Measurements from ENCODE around the gene POP7. TPM values are rescaled to one million over a fixed set of nuclear protein-coding genes. Genes with fewer than 3 reads are reported as not detected.

The POP7 gene
- total RNA-seq, 1 experiment from 2014 or later: 79.2 TPM

DNA sequence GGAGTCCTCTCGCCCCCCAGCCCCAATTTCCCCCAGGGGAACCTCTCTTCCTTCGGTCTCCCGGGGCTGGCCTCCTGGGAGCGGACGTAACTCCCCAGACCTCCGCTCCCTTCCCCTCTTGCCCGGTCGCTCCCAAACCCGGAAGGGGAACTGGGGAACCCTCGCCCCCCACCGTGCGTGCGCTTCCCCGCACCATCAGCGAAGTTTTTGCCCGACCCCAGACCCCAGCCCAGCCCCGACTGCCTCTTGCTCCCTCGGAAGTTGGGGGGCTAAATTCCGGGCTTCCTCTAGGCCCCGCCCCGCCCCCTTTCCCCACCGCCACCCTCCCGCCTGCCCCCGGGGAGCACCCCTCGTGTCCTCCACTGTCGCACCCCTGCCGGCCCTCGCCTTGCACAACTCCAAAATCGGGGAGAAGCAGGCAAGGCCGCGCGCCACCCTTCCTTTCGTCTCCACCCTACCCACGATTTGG is 31.9 kb upstream of the POP7 start:
- ChIA-PET CTCF (interaction anchor here (1.1 to 4.1 kb wide), 9 partner anchors 9 to 115 kb away, joined by 3 to 18 read pairs (median 4); partner anchors contain the start of genes GIGYF1, MOSPD3 and POP7), POLR2A (interaction anchor here (1.1 to 1.2 kb wide), 2 partner anchors 11 to 87 kb away, joined by 4 to 12 read pairs; partner anchors contain the start of gene FBXO24)
- TF ChIP-seq NR1H2 (CRISPR knock-in tag; IDR thresholded peaks at IDR 0.05): no peak
- no peak for TF ChIP-seq SMAD3 (CRISPR knock-in tag; IDR thresholded peaks at IDR 0.05; ENCODE audit: borderline replicate concordance)
- 0 out of 2 replicates have a peak, but pooled peaks have one; percentile 11 for TF ChIP-seq FOXK1 (CRISPR knock-in tag; IDR thresholded peaks at IDR 0.05)
- ATAC-seq (no peak), DNase-seq (ENCODE audit: low spot score) (no peak)
- H3K9me3 Mint-ChIP-seq: no peaks in the 10 kb centered on the region
- H3K27ac Mint-ChIP-seq: no peak overlapping the region
- H3K4me3 Mint-ChIP-seq: peak overlapping the region; percentile 88
- peaks cover 4% of the 10 kb centered on the region for H3K4me1 Mint-ChIP-seq
- peaks cover 7% of the 10 kb centered on the region for H3K36me3 Mint-ChIP-seq
- peaks cover 39% of the 10 kb centered on the region for H3K27me3 Mint-ChIP-seq (ENCODE audit: low read depth)

DNA sequence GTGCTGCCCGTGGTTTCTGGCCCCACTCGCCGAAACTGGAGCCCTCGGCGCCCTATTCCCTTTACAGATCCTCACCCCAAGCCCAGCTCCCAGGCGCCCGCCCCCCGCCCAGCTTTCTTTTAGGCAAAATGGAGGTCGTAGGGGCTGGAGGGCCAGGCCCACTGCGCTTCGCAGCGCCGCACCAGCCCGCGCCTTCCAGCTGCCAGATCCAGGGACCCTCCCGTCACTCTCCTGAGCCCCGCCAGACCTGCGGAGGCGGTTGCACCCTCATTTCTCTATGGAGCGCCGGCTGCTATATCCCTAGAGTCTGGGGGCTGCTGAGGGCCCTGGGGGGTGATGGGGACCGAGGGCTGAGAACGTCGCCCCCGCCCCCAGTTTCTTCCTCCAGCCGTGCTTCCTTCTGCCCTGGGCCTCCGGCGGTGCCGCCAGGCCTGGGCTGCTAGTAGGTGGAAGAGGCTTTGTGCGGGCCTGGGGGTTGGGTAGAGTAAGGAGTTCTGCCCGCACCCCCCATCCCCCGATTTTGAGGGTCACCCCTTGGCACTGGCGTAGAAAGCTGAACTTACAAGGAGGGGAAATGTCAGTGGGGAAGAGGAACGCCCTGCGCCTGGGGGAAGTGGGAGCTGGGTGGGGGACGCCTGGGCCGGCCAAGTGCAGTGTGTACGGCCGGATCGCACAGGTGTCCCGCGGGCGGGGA is 31.4 kb upstream of the POP7 start:
- H3K36me3 Mint-ChIP-seq: peaks cover 9% of the 10 kb centered on the region
- ChIA-PET CTCF (interaction anchor here (0.5 to 4.1 kb wide), 12 partner anchors 9 to 154 kb away, joined by 3 to 18 read pairs (median 4); partner anchors contain the start of genes GIGYF1, MOSPD3 and POP7), POLR2A (interaction anchor here (0.6 to 1.2 kb wide), 3 partner anchors 11 to 228 kb away, joined by 3 to 12 read pairs (median 4); partner anchors contain the start of gene FBXO24)
- H3K27ac Mint-ChIP-seq: no peak overlapping the region
- DNase-seq (ENCODE audit: low spot score): no peak
- peaks cover 7% of the 10 kb centered on the region for H3K4me1 Mint-ChIP-seq
- H3K4me3 Mint-ChIP-seq: peak overlapping the region; percentile 88
- no peaks in the 10 kb centered on the region for H3K9me3 Mint-ChIP-seq
- TF ChIP-seq, protein P1, sequence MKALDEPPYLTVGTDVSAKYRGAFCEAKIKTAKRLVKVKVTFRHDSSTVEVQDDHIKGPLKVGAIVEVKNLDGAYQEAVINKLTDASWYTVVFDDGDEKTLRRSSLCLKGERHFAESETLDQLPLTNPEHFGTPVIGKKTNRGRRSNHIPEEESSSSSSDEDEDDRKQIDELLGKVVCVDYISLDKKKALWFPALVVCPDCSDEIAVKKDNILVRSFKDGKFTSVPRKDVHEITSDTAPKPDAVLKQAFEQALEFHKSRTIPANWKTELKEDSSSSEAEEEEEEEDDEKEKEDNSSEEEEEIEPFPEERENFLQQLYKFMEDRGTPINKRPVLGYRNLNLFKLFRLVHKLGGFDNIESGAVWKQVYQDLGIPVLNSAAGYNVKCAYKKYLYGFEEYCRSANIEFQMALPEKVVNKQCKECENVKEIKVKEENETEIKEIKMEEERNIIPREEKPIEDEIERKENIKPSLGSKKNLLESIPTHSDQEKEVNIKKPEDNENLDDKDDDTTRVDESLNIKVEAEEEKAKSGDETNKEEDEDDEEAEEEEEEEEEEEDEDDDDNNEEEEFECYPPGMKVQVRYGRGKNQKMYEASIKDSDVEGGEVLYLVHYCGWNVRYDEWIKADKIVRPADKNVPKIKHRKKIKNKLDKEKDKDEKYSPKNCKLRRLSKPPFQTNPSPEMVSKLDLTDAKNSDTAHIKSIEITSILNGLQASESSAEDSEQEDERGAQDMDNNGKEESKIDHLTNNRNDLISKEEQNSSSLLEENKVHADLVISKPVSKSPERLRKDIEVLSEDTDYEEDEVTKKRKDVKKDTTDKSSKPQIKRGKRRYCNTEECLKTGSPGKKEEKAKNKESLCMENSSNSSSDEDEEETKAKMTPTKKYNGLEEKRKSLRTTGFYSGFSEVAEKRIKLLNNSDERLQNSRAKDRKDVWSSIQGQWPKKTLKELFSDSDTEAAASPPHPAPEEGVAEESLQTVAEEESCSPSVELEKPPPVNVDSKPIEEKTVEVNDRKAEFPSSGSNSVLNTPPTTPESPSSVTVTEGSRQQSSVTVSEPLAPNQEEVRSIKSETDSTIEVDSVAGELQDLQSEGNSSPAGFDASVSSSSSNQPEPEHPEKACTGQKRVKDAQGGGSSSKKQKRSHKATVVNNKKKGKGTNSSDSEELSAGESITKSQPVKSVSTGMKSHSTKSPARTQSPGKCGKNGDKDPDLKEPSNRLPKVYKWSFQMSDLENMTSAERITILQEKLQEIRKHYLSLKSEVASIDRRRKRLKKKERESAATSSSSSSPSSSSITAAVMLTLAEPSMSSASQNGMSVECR (CRISPR knock-in tag; IDR thresholded peaks at IDR 0.05; ENCODE audit: borderline replicate concordance): no peak
- TF ChIP-seq, protein P2, sequence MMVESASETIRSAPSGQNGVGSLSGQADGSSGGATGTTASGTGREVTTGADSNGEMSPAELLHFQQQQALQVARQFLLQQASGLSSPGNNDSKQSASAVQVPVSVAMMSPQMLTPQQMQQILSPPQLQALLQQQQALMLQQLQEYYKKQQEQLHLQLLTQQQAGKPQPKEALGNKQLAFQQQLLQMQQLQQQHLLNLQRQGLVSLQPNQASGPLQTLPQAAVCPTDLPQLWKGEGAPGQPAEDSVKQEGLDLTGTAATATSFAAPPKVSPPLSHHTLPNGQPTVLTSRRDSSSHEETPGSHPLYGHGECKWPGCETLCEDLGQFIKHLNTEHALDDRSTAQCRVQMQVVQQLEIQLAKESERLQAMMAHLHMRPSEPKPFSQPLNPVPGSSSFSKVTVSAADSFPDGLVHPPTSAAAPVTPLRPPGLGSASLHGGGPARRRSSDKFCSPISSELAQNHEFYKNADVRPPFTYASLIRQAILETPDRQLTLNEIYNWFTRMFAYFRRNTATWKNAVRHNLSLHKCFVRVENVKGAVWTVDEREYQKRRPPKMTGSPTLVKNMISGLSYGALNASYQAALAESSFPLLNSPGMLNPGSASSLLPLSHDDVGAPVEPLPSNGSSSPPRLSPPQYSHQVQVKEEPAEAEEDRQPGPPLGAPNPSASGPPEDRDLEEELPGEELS (CRISPR knock-in tag; IDR thresholded peaks at IDR 0.05): 0 out of 2 replicates have a peak, but pooled peaks have one; percentile 17
- no peak for TF ChIP-seq ZNF121 (CRISPR knock-in tag; IDR thresholded peaks at IDR 0.05)
- no peak for TF ChIP-seq SOX15 (CRISPR knock-in tag; IDR thresholded peaks at IDR 0.05)
- no peak for TF ChIP-seq NR3C1 (CRISPR knock-in tag; conservative IDR thresholded peaks at IDR 0.05; ENCODE audit: low read depth)
- TF ChIP-seq, protein P3, sequence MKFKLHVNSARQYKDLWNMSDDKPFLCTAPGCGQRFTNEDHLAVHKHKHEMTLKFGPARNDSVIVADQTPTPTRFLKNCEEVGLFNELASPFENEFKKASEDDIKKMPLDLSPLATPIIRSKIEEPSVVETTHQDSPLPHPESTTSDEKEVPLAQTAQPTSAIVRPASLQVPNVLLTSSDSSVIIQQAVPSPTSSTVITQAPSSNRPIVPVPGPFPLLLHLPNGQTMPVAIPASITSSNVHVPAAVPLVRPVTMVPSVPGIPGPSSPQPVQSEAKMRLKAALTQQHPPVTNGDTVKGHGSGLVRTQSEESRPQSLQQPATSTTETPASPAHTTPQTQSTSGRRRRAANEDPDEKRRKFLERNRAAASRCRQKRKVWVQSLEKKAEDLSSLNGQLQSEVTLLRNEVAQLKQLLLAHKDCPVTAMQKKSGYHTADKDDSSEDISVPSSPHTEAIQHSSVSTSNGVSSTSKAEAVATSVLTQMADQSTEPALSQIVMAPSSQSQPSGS (CRISPR knock-in tag; IDR thresholded peaks at IDR 0.05; ENCODE audit: borderline replicate concordance, low read depth): no peak
- TF ChIP-seq NFYB (CRISPR knock-in tag; conservative IDR thresholded peaks at IDR 0.05; ENCODE audit: low read depth): no peak
- TF ChIP-seq, protein P4, sequence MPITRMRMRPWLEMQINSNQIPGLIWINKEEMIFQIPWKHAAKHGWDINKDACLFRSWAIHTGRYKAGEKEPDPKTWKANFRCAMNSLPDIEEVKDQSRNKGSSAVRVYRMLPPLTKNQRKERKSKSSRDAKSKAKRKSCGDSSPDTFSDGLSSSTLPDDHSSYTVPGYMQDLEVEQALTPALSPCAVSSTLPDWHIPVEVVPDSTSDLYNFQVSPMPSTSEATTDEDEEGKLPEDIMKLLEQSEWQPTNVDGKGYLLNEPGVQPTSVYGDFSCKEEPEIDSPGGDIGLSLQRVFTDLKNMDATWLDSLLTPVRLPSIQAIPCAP (CRISPR knock-in tag; IDR thresholded peaks at IDR 0.05): no peak
- TF ChIP-seq ZNF263 (CRISPR knock-in tag; IDR thresholded peaks at IDR 0.05; ENCODE audit: low read depth): no peak
- no peak for ATAC-seq
- peaks cover 34% of the 10 kb centered on the region for H3K27me3 Mint-ChIP-seq (ENCODE audit: low read depth)

Data from WTC11 (cell line).